NCI-H146 treated with DMSO at 0.1 percent for 48 hours (cell line): ENCODE measurements around the gene ACSS2.

Experiments
- DNase-seq: peaks from one replicate; lab custom pipeline; 2025; ENCODE audit not compliant: unreplicated experiment; lab: John Stamatoyannopoulos, UW

The ACSS2 gene

DNA sequence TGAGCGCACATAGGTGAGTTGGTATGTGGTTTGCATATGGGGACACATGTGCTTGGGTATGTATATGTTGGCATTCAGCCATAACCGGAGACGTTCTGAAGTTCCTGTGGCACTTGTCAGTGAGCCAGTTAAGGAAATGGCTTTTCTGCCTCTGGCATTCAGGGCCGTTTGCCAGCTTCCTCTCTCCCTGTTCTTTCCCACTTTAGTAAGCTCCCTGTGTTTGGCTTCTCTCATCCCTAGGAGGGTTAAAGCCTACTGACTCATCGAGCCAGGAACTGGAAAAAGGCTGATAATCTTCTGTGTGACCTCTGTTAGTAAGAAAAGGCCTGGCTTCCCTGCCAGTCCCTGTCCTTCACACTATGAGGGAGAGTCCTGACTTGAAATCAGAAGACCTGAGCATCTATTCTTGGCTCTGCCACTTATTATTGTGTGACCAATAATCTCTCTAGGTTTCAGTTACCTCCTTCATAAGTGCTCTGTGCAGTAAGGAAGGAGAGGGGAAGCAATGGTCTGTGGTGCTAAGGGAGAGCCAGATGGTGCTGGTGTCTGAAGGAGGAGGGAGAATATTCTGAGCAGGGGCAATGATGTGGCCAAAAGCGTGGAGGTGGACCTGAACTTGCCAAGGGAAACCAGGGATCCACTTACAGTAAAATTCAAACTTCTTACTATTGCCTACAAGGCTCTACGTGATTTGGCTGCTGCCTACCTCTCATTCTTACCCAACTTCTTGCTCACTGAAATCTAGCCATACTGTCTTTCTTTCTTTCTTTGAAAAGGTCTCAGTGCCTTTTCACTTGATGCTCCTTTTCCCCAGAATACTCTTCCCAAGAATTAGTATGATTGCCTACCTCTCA, 31.4 kb downstream of the ACSS2 start:
- no peak for DNase-seq

DNA sequence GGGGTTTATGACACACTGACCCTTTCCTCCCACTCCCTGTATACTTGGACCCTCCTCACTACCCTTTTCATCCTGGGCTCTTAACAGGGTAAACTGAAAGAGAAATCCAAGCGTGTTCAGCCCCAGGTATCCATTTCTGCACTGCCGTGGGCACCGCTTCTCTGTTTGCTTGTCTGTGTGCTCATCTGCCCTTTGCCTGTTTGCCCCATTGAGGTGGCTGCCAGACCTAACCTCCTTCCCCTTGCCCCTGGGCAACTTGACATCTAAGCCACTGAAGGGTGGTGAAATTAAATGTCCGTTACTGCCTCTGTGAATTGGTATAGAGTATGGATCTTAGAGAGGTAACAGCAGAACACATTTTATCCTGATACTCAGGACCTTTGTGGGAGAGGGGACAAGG, 38.7 kb downstream of the ACSS2 start:
- DNase-seq = no peak

DNA sequence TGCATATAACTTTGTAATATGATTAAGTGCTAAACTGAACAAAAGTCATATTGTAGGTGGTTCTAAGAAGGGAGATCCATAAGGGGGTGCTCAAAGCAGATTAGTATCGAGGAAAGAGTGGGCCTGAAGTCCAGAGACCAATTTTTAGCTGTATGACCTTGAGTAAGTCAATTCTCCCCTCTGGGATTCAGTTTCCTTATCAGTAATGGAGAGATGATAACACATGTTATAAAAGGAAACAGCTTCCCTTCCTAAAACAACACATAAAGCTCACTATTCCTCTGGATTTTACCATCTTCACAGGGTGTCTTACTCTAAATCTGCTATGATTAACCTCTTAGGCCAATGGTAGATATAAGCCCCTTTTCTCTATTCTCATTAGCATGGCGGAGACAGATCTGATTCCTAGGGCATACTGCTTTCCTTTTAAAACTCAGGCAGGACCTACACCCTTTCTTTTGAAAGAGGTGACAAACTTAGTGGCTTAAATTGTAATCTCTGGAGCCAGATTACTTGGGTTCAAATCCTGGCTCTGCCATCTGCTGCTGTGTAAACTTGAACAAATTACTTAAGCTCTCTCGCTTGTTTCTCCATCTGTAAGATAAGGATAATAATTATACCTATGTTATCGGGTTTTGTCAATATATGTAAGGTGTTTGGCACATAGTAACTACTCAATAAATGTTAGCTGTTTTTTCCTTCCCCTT, 39.5 kb downstream of the ACSS2 start:
- DNase-seq = no peak

DNA sequence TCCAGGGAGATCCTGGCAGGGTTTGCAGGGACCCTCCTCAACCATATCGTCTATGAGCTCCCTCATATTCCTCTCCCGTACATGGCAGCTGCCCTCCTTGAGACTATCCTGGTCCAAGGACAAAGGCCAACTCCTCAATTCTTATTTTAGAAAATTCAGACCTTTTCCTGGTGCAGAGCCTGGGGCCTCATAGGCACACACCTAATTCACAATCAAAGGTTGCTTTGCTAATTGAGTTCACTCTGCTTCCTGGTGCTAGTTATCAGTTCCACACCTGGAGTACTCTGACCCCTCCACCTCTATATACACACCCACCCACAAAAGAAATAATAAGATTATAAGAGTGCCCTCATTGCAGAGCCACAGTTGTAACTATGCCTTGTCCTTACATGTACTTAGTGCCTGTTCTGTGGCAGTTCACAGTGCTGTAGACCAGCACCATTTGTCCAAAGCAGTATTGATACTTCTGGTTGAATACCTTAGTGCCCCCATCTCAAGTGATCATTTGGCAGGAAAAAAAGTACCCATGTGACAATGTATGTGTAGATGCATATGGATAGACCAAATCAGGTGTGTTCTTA, 40.5 kb downstream of the ACSS2 start:
- DNase-seq = peak; percentile 23

DNA sequence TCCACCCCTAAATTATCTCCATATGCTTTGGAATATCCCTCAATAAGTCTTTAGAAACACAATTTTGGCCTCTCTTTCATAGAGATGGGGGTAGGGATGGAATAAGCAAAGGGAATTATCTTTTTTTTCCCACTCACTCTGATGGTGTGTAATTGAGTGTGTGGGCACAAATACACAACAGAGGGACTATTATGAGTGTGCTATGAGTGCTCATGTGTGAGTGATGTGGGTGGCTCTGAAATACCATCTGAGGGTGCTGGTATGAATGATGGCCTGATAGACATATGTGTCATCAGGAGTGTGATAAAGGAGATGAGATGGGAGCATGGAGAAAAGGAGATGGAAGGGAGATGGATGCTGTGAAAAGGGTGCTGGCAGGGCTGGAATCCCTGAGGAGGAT, 43.6 kb downstream of the ACSS2 start:
- DNase-seq = no peak

DNA sequence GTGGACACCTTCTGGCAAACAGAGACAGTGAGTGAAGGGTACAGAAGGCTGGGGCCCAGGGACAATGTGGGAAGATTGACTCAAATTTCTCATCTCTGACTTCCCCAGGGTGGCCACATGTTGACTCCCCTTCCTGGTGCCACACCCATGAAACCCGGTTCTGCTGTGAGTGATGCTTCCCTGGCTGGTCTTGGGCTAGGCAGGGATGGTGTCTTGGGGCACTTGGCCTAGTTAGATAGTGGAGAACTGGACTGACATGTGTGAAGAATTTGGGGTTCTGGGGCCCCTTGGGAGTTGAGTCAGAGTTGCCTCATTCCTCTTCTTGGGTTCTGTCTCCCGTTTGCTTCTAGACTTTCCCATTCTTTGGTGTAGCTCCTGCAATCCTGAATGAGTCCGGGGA, 45.0 kb downstream of the ACSS2 start:
- DNase-seq = no peak

DNA sequence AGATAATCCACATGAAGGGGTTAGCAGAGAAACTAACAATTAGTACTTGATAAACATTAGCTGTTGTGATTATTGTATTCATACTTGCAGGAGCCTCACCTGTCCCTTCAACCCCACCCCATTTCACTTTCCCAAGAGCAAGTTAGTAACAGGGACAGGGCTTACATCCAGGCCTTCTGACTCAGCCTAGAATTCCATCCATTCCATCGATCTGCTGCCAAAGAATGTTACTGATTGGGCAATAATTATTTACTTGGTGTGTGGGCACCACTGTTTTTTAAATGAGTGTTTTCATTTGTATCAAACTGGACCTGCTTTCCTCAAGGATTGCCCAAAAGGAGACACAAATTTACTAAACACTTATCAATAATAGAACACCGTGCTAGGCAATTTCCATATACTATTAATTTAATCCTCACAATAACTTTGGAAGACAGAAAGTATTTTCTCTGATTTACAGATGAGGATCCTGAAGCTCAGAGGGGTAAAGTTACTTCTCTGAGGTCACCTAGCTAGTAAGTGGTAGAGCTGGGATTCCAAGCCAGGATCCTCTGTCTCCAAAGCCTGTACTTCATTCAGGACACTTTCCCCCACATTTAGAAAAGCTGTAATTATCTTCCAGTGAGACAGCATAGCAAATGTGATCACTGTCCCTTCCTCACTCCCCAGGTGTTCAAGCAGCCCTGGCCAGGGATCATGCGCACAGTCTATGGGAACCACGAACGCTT, 46.4 kb downstream of the ACSS2 start:
- DNase-seq = no peak

DNA sequence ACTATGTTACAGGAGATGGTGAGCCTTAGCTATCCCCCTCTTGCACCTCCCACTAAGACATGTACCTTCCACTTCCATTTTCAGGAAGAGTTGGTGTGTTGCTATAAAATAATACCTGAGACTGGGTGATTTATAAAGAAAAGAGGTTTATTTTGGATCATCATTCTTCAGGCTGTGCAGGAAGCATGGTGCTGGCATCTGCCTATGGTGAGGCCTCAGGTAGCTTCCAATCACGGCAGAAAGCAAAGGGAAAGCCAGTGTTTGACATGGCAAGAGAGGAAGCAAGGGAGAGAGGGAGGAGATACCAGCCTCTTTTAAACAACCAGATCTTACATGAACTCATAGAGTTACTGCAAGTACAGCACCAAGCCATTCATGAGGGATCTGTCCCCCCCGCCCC, 47.0 kb downstream of the ACSS2 start:
- DNase-seq = no peak

DNA sequence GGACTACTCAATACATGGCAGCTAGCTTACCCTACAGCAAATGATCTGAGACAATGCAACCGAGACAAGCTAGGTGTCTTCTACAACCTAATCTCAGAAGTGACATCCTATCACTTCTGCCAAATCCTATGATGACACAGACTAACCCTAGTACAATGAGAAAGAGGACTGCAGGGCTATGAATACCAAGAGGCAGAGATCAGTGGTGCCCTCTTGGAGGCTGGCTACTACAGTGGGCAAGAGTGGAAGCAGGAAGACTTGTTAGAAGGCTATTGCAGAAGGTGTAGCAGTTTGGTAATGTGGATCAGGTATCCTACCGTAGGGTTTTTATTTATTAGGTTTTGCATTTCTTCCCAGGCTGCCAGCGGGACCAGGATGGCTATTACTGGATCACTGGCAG, 48.9 kb downstream of the ACSS2 start:
- no peak for DNase-seq

DNA sequence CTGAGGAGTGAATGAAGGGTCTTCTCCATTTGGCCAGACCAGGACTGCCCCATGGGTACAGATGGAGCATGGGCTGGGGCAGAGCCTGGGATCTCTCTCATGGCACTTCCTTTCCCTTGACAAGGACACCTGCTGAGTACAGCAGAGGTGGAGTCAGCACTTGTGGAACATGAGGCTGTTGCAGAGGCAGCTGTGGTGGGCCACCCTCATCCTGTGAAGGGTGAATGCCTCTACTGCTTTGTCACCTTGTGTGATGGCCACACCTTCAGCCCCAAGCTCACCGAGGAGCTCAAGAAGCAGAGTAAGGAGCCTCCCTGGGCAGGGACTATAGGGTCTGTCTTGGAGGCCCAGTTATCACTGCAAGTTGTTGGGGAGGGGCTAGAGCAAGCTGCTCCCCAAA, 49.6 kb downstream of the ACSS2 start:
- no peak for DNase-seq

DNA sequence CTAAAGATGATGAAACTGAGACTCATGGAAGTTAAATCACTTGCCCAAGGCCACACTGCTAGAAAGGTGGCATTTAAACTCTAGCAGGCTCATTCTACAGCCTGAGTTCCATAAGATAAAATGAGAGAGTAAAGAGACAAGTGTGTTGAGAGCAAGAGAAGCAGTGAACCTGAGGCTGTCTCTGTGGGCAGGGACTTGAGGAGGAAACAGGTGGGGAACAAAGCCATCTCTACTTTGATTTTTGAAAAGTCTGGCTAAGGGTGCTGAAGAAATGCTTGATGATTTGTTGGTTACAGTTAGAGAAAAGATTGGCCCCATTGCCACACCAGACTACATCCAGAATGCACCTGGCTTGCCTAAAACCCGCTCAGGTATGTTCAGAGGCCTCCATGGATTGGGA, 50.2 kb downstream of the ACSS2 start:
- no peak for DNase-seq

DNA sequence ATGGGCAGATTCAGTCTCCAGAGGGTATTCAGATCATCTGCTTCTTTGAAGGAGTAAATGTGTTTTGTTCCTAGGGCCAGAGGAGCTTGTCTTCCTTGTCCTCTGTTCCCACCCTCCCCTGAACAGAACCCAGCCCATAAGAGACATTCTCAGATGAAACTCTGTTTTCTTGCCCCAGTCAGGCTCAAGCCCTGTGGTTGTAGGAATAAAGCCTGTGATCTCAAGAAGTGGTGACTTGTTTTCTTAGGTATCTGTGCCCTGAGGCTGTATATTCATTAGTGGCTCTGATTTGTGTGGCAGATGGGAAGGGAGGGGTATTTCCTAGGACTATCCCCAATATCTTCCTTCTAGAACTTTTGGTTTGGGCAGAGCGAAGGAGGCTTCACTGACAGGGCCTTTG, 51.3 kb downstream of the ACSS2 start:
- DNase-seq = no peak

DNA sequence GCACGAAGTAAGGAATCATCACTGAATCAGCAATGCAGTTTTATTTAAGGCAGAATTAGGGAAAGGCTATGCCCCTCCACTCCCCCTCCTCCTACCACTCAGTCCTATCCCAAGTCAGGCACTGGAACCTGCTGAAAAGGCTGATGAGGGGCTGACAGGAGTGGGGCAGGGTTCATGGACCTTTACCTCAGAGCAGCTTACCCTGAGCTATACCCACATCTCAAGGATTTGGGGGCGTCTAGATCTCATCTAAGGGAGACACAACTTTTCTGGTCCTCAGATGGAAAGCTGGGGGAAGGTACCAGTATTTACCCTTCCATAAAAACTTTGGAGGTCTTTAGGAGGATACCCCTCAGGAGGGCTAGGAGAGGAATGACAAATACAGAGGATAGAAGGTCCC, 52.0 kb downstream of the ACSS2 start:
- no peak for DNase-seq

DNA sequence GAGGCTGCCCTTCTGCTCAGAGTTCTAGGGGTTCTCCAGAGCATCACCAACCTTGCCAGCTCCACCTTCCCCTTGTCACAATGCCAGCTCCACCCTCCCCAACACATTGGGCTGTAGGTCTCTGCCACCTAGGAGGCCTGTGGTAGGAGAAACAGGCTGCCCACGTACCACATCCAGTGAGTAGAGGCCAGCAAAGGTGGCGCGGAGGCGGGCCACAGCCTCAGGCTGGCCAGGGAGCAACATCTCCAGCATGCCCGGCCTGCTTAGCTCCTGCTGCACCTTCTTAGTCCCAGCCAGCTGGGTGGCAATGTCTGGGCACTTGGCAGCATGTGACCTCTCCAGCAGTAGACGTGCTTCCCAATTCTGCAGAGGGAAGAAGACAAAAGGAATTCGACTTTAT, 55.4 kb downstream of the ACSS2 start:
- DNase-seq = no peak

DNA sequence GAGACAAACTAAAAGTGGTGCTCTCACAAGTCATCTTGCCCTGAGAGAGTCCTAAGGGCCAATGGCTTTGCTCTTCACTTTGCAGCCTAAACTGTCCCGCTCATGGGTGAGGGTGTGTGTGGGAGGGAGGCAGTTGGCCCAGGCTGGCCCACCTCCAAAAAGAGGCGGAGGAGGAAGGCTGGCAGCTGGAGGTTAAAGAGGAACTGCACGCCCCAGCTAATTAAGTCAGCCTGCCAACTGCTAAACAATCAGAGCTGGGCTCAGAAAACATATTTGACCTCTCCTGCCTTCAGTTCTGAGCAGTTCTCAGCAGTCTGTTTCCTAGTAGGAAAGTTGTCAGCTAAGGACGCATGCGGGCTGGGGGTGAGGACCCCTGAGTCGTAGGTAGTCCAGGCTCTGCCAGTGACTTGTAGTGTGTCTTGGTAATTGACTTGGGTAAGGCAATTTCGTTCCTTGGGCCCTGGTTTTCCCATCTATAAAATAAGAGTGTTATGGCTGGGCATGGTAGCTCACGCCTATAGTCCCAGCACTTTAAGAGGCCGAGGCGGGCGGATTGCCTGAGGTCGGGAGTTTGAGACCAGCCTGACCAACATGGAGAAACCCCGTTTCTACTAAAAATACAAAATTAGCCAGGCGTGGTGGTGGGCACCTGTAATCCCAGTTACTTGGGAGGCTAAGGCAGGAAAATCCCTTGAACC, 62.2 kb downstream of the ACSS2 start:
- no peak for DNase-seq

DNA sequence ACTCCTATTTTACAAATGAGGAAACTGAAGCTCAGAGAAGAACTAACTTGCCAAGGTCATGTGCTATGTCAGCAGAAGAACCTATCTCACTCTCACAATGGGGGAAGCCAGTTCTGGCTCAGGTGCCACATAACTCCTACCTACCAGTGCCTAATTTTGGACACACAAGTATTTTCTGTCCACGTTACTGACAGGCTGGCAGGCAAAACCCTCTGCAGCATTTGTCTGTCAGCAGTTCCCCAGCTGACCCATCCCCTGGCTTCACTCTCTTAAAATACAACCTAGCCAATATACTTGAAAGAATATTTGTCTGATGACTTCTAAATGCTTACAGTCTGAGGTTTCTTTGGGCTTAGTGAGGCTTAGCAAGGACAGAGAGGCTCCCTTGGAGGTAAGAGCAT, 63.7 kb downstream of the ACSS2 start:
- no peak for DNase-seq

DNA sequence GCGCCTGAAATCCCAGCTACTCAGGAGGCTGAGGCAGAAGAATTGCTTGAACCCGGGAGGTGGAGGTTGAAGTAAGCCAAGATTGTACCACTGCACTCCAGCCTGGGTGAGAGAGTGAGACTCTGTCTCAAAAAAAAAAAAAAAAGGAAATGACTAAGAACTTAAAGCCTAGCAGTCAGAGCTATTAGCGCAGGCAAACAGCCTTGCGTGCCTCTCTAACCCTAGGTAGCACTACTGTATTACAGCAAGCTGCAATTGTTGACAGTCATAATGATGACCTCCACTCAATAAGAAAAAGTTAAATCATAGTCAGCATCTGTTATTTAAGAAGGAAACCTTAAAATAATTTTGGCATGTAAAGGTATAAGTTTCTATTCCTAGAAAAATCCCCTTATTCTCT, 64.8 kb downstream of the ACSS2 start:
- no peak for DNase-seq

DNA sequence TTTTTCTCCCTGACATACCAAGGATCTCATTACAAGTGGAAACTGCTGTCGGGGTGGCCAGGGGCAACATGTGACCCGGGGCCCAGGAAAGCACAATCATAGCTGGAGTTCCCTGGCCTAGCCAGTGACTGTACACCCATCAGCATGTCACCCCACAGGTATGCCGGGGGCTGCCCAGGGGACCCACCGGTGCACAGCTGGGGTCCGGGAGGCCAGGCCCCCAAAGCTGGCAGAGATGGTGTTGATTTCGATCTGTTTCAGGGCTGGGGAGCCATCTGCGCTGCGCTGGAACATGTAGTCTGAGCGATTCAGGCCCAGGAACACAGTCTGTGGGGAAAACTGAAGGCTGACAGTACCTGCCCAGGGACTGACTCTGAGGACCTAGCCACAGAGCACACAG, 65.9 kb downstream of the ACSS2 start:
- no peak for DNase-seq

DNA sequence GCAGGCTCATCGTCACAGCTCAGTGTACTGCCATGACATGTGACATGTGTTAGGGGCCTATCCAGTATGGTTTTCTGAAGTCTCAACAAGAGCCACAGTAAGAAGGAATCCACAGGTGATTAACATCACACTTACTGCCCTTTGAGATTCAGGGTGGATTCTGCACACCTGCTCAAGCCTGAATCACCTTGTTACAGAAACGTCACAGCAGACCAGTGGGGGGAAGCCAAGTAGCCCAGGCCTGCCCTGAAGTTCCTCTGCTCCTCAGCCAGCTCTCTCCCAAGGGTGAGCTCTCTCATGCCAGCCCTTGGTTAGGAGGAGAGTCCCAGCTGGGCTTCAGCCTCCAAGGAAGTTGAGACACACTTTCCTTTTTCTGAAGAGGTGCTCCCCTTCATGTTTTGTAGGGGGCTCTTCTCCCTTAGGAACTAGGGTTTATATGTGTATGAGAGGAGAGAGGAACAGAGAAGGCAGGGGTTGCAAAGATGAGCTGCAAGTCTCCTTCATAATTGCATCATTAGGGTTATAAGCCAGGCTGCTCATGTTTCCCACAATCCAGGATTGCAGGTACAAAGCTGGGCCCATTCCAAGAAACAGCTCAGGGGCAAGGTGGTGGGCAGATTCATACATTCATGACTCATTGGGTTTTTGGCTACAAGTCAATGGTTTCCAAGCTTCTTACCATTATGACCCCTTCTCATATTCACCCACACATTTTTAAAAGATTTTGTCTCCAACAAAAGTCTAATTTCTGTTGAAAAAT, 67.6 kb downstream of the ACSS2 start:
- no peak for DNase-seq

DNA sequence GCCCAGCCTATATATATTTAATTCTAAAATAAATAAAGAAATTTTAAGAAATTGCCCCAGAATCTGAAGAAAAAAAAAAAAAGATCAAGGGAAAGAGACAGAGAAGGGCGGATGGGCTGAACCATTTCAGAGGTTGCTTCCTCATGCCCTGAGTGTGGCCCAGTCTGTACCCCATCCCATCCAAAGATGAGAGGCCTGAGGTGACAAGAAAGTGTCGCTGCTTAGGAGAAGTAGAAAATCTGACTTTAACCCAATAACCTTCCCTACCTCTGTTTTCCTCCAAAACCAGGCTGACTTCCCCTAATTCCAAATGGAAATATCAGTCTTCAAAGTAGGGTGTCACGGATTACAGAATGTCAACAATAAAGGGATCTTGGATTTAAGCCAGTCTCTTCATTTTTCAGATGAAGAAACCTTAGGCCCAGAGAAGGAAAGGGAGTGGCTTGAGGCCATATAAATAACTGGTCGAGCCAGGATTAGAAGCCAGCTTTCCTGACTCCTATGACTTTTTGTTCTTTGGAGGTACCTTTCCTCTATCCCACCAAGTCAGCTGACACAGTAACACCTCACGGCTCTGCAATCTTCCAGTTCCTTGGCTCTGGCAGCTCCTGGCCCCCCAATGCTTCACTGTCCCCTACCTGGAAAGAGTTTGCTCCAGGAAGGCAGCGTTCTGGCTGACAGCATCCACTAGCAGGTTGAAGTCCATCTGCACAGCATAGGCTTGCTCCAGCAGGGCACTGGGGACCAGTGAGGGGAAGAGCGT, 69.1 kb downstream of the ACSS2 start:
- DNase-seq = no peak
